A204.1 (cell line): ENCODE results near the gene ADGRL1.
"Not testable (repeated sequence)": the region's sequence is repeated elsewhere in the genome, so short reads cannot be mapped to it uniquely, and the experiment has no call there.

Source experiments
- FAIRE-seq: peaks from 2 replicates; lab custom pipeline; 2012; peaks lifted over from hg19 to GRCh38; lab: Jason Lieb, UNC

Gene ADGRL1

GRCh38 chr19:14189415-14189814 lies 16.6 kb downstream of the ADGRL1 start:
- FAIRE-seq: no peak

DNA sequence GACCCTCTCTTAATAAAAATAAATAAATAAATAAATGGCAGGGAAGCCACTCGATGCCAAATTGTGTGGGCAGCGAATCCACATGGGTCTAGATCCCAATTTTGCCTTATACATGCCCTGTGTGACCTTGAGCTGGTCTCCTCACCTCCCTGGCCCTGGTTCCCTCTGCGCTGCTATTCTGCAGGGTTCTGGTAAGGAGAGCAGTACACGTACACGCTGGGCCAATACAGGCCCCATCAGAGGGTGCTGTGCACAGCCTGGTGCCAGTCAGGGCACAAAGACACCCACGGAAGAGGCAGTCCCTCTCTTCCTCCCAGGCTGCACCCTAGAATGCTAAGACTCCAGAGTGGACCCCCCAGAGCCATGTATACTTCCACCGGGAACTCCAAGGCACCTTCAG lies 17.9 kb downstream of the ADGRL1 start:
- FAIRE-seq: not testable (repeated sequence)

GRCh38 chr19:14187561-14187960 lies 18.4 kb downstream of the ADGRL1 start:
- FAIRE-seq: no peak

DNA sequence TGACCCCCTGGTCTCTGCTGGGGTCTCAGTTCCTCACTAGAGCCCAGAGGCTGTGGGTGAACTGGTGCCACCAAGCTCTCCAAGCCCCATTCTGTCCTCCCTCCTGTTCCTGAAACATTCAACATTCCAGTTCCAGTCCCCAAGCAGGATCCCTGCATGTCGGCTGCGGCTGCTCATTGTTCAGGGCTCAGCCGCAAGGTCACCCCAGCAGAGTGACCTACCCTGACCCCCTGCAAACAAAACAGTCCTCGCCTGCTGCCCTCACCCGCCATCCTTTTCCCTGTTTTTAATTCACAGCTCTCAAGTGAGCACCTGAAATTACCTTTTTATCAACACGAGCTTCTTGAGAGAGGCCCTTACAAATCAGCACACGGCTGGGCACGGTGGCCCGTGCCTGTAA lies 19.3 kb downstream of the ADGRL1 start:
- FAIRE-seq: not testable (repeated sequence)

GRCh38 chr19:14185691-14186090 lies 20.3 kb downstream of the ADGRL1 start:
- FAIRE-seq: not testable (repeated sequence)

DNA sequence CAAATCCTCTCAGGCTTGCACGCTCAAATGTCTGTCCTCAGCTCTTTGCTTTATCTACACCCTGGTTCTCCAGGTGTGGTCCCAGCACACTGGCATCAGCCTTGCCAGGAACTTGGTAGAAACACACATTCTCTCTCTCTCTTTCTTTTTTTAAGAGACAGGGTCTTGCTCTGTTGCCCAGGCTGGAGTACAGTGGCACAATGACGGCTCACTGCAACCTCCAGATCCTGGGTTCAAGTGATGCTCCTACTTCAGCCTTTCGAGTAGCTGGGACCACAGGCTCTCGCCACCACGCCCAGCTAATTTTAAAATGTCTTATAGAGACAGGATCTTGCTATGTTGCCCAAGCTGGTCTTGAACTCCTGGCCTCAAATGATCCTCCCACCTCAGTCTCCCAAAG lies 20.8 kb downstream of the ADGRL1 start:
- no peak for FAIRE-seq

- no peak for FAIRE-seq
Measured at GRCh38 chr19:14183741-14184350, 22.1 kb downstream of the ADGRL1 start.

- no peak for FAIRE-seq
Measured at GRCh38 chr19:14182476-14182875, 23.5 kb downstream of the ADGRL1 start.

- no peak for FAIRE-seq
Measured at GRCh38 chr19:14181906-14182305, 24.1 kb downstream of the ADGRL1 start.

GRCh38 chr19:14181199-14181598 lies 24.8 kb downstream of the ADGRL1 start:
- not testable (repeated sequence) for FAIRE-seq

DNA sequence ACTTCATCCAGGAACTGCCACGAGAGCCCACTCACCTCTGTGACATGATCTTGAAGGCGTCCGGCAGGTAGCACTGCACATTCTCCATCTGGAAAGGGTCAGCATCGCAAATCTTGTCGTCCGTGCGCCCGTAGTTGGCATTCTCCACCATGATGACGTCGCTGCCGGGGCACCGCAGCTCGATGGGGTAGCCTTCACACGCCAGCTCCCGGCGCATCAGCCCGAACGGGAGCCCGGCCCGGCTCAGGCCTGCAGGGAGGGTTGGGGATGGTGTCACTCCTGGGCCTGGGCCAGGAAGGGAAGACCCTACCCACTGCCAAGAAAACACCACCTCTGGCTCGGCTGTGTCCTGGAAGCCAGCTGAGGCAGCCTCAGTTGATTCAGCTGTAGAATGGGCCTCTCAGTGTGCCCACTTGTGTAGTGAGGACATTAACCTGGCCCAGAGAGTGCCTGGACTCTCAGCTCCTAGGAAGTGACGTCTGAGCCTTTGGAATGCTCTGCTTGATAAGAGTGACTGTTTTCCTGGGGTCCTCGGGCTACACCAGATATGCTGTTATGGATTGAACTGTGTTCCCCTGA lies 28.4 kb downstream of the ADGRL1 start:
- FAIRE-seq: no peak

DNA sequence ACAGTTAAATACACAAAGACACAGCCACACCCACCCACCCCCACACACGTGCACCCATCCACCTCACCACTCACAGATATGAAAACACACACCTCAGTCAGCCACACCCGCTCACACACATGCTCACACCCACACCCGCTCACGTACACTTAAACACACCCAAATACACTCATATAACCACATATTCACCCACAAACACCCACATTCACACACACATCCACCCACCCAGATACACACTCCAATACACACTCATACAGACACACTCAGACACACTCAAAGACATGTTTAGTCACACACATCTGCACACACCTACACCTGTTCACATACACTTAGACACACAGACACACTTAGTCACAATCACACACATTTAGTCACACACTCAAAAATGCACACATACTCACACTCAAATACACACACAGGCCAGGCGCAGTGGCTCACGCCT lies 30.6 kb downstream of the ADGRL1 start:
- FAIRE-seq: no peak

- no peak for FAIRE-seq
Measured at GRCh38 chr19:14174883-14175282, 31.1 kb downstream of the ADGRL1 start.

GRCh38 chr19:14168993-14169392 lies 37.0 kb downstream of the ADGRL1 start:
- FAIRE-seq: no peak

DNA sequence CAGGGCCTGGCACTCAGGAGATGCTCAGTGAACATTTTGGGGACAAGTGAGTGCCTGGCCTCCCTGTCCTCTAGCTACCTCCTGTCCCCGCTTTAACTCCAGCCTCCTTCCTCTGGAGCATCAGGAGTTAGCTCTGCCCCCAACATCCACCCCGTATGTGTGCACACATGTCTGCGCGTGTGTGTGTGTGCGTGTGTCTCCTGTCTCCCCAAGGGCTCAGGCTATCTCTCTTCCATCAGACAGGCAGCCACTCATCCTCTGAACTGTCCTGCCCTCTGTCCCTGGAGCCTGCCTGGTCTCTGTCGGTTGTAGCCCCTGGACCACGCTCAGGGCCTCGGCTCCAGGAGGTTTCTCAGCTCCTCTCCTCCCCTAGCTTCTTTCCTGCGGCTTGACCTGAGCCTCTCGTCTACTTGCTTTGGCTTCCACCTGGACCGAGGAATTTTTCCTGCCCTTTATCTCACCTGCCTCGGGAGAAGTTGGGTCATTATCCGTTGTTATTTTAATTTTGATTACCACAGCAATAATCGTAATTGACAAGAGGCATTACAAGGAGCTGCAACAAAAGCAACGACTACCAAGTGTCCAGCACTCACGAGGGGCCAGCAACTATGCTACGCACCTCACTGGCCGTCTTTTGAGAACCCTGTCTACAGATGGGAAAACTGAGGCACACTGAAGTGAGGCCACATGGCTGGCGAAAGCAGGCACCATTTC lies 37.6 kb downstream of the ADGRL1 start:
- FAIRE-seq: no peak

DNA sequence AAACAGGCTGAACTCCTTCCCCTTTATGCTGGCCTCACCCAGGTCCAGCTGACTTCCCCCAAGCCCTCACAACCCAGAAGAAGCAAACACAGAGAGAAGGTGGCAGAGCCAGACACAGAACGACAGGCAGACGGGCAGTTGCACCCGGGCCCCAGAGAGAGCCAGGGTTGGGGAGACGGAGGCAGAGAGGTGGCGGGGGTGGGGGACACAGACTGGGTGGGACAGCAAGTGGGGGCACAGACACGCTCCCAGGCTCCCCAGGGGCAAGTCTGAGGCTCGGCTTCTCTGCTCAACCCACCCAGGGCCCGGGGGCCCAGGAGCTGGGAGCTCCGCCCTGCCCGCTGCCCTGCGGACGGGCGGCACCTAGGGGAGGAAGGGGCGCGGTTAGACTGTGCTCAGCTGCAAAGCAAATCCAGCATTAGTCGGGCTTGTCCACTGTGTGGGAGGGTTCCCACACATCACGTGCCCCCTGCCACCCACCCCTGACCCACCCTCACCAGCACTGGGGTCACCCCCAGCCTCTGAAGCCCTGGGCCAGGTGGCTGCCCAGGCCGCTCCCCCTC lies 38.3 kb downstream of the ADGRL1 start:
- no peak for FAIRE-seq

- FAIRE-seq: no peak
Measured at GRCh38 chr19:14166999-14167575, 38.9 kb downstream of the ADGRL1 start.

DNA sequence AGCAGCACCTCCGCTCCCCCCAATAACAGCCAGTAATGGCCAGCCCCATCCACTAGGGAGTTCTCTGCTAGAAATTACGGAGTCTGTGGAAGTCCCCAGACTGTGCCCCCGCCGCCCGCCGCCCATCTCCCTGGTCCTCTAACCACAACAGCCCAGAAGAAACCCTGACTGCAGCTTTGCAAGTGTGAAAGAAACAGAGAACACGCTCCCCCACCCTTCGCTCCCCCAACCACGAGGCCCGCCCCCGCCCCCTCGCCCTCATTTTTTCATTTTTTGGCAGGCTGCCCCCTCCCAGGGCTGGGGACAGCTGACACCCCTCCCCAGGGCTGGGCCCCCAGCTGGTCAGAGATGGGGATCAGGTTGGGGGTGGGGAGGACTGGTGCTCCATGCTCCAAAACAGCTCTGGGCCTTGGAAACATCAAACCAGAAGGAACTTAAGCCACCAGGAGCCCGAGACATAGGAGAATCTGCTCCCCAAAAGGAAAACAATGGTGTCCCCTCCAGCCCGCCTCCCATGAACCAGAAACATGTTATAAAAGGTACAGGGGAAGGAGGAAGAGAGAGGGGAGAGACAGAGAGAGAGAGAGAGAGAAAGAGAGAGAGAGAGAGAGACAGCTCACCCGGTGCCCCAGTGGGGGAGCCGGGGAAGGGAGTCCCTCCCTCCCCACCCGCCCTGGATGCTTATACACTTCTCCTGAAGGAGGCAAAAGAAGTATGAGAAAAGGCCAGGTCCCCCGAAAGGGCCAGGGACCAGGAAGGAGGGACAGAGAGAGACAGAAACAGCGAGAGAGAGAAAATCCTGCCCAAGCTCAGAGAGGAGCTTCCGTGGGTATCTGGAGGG lies 39.8 kb downstream of the ADGRL1 start:
- FAIRE-seq: no peak

GRCh38 chr19:14164724-14165493 lies 41.1 kb downstream of the ADGRL1 start:
- FAIRE-seq: no peak

DNA sequence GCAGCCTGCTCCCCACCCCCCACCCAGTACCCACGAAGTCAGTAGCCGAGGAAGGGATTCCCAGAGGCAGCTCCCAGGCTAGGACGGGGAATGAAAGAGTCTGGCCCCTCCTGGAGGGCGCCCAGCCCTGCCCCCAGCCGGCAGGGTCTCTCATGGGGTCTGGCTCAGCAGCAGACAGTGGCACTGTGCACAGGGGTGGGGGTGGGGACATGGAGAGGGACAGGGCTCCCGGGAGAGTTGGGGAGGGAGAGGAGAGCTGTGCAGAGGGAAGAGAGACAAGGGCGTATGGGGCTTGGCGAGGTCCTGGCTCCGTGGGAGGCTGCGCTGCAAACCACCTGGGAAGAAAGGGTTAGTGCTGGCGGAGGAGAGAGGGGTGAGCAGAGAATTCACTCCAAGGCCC lies 41.9 kb downstream of the ADGRL1 start:
- FAIRE-seq: no peak

GRCh38 chr19:14162871-14163297 lies 43.1 kb downstream of the ADGRL1 start:
- no peak for FAIRE-seq
